ENCODE results near the gene SCCPDH.

The SCCPDH gene

DNA sequence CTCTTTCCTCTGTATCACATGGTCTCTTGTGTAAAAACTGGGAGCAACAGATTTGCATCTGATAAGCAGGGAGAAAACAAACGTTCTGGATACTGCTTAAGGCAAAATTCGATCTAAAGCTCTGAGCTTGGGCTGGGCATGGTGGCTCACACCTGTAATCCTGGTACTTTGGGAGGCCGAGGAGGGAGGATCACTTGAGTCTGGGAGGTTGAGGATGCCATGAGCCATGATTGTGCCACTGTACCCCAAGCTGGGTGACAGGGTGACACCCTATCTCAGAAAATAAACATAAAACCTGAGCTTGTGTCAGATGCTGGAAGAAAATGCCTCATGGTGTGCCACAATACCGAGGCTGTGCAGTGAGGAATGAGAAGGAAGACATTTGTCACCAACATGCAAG is 73.9 kb downstream of the SCCPDH start:
- H3K4me3 ChIP-seq (ENCODE audit: low read length) = no peak overlapping the region
- H3K79me2 ChIP-seq (ENCODE audit: low read length) = no peaks in the 10 kb centered on the region
- H4K20me1 ChIP-seq (ENCODE audit: insufficient read depth, low read length) = no peaks in the 10 kb centered on the region
- H3K4me1 ChIP-seq (ENCODE audit: low read length) = no peaks in the 10 kb centered on the region
- no peak overlapping the region for H2AFZ ChIP-seq (ENCODE audit: low read depth, low read length)
- H3K9ac ChIP-seq (ENCODE audit: low read length) = no peak overlapping the region
- H3K9me3 ChIP-seq (ENCODE audit: insufficient read depth, low read length) = no peaks in the 10 kb centered on the region
- no peaks in the 10 kb centered on the region for H3K36me3 ChIP-seq (replicated peaks; ENCODE audit: low read depth, low read length)
- H3K4me2 ChIP-seq (ENCODE audit: low read length) = no peak overlapping the region
- TF ChIP-seq, protein P1, sequence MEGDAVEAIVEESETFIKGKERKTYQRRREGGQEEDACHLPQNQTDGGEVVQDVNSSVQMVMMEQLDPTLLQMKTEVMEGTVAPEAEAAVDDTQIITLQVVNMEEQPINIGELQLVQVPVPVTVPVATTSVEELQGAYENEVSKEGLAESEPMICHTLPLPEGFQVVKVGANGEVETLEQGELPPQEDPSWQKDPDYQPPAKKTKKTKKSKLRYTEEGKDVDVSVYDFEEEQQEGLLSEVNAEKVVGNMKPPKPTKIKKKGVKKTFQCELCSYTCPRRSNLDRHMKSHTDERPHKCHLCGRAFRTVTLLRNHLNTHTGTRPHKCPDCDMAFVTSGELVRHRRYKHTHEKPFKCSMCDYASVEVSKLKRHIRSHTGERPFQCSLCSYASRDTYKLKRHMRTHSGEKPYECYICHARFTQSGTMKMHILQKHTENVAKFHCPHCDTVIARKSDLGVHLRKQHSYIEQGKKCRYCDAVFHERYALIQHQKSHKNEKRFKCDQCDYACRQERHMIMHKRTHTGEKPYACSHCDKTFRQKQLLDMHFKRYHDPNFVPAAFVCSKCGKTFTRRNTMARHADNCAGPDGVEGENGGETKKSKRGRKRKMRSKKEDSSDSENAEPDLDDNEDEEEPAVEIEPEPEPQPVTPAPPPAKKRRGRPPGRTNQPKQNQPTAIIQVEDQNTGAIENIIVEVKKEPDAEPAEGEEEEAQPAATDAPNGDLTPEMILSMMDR (IDR thresholded peaks at IDR 0.05; ENCODE audit: low read depth, low read length) = no peak
- no peak for TF ChIP-seq EZH2phosphoT487 (IDR thresholded peaks at IDR 0.05; ENCODE audit: low read depth)
- no peaks in the 10 kb centered on the region for H3K27me3 ChIP-seq (ENCODE audit: low read depth, low read length)
- no peak overlapping the region for H3K27ac ChIP-seq (ENCODE audit: low read length)

DNA sequence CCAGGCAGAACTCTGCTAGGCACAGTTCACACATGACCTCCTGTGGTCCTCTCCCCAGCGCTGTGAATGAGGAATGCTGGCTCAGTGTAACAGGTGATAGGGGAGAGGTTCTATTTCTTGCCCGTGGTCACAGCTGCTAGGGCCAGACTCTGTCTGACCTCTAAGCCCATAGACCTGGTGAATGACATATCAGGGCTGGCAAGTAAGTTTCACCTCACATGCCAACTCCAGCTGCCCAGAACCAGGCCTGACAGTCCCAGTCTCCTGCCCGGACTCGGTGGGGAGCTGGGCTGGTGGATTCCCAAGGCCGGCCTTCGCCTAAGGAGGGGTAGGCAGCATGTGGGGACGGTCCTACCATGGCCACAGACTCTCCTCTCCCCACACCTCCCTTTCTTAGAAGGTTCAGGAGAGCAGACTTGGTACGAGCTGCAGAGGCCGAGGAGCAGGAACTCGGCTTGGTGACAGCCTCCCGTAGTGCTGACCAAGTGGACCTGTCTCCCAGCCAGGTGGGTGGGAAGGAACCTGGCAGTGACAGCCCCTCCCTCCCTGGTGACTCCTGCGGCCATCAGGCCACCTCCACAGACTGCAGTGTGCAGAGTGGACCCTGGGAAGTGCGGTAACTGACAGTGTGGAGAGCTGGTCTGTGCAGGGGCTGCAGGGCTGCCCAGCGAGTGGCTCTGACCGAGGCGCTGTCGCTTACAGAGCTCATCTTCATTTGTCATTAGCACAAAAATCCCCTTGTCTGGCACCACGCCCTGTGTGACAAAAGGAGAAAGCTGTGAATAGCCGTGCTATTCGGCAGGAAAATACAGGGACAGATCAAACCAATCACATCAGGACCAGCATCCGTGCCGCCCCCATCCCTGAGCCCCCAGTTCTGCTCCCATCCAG is 74.6 kb downstream of the SCCPDH start:
- Histone ChIP-seq H3K27ac (ENCODE audit: low read length) (no peak overlapping the region), H3K79me2 (ENCODE audit: low read length) (no peaks in the 10 kb centered on the region), H3K36me3 (replicated peaks; ENCODE audit: low read depth, low read length) (no peaks in the 10 kb centered on the region), H3K9ac (ENCODE audit: low read length) (no peak overlapping the region), H3K9me3 (ENCODE audit: insufficient read depth, low read length) (0 out of 2 replicates have a peak, but pooled peaks cover 6% of the 10 kb centered on the region), H2AFZ (ENCODE audit: low read depth, low read length) (no peak overlapping the region), H3K4me1 (ENCODE audit: low read length) (no peaks in the 10 kb centered on the region), H4K20me1 (ENCODE audit: insufficient read depth, low read length) (no peaks in the 10 kb centered on the region), H3K27me3 (ENCODE audit: low read depth, low read length) (no peaks in the 10 kb centered on the region), H3K4me2 (ENCODE audit: low read length) (no peak overlapping the region), H3K4me3 (ENCODE audit: low read length) (no peak overlapping the region)
- no peak for TF ChIP-seq EZH2phosphoT487 (IDR thresholded peaks at IDR 0.05; ENCODE audit: low read depth)

DNA sequence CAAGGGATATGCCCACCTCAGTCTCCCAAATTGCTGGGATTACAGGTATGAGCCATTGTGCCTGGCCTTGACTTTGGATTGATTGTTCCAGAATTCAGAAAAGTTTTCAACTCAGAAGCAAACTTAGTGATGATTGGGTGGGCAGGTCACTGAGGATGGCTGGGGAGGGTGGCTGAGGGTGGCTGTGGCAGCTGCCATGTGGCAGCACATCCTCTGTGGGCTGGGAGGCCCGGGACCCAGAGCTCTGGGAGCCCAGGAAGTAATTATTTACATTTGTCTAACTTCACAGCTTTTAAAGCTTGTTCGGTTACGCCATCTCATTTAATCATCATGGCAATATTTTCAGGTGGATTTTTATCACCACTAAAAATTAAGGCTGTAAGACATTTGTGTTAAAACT is 76.1 kb downstream of the SCCPDH start:
- H3K36me3 ChIP-seq (replicated peaks; ENCODE audit: low read depth, low read length) = no peaks in the 10 kb centered on the region
- no peaks in the 10 kb centered on the region for H4K20me1 ChIP-seq (ENCODE audit: insufficient read depth, low read length)
- H3K27me3 ChIP-seq (ENCODE audit: low read depth, low read length) = no peaks in the 10 kb centered on the region
- no peak overlapping the region for H3K4me2 ChIP-seq (ENCODE audit: low read length)
- TF ChIP-seq, protein P1 (IDR thresholded peaks at IDR 0.05; ENCODE audit: low read depth, low read length) = no peak
- TF ChIP-seq EZH2phosphoT487 (IDR thresholded peaks at IDR 0.05; ENCODE audit: low read depth) = no peak
- H3K9me3 ChIP-seq (ENCODE audit: insufficient read depth, low read length) = 0 out of 2 replicates have a peak, but pooled peaks cover 6% of the 10 kb centered on the region
- no peak overlapping the region for H2AFZ ChIP-seq (ENCODE audit: low read depth, low read length)
- no peak overlapping the region for H3K27ac ChIP-seq (ENCODE audit: low read length)
- no peaks in the 10 kb centered on the region for H3K4me1 ChIP-seq (ENCODE audit: low read length)
- no peak overlapping the region for H3K4me3 ChIP-seq (ENCODE audit: low read length)
- H3K9ac ChIP-seq (ENCODE audit: low read length) = no peak overlapping the region
- no peaks in the 10 kb centered on the region for H3K79me2 ChIP-seq (ENCODE audit: low read length)

DNA sequence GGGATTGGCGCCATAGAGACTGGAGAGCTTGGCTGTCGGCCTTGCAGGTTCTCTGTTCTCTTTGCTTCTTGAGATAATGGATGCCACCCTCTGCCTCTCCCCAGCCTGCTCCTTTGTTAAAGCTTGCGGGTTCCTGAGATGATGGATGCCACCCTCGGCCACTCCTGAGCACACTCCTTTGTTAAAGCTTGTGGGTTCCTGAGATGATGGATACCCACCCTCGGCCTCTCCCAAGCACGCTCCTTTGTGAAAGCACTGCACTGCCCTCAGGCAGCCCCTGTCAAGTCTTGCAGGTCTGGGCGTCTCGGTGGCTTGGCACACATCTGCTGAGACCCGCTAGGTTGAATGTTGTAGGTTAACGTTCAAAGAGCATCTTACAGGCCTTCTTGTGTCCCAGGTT is 76.5 kb downstream of the SCCPDH start:
- Histone ChIP-seq H3K4me3 (ENCODE audit: low read length) (no peak overlapping the region), H4K20me1 (ENCODE audit: insufficient read depth, low read length) (no peaks in the 10 kb centered on the region), H3K9ac (ENCODE audit: low read length) (no peak overlapping the region), H3K36me3 (replicated peaks; ENCODE audit: low read depth, low read length) (no peaks in the 10 kb centered on the region), H3K4me2 (ENCODE audit: low read length) (no peak overlapping the region), H2AFZ (ENCODE audit: low read depth, low read length) (no peak overlapping the region), H3K27ac (ENCODE audit: low read length) (no peak overlapping the region), H3K9me3 (ENCODE audit: insufficient read depth, low read length) (0 out of 2 replicates have a peak, but pooled peaks cover 6% of the 10 kb centered on the region), H3K79me2 (ENCODE audit: low read length) (no peaks in the 10 kb centered on the region), H3K4me1 (ENCODE audit: low read length) (no peaks in the 10 kb centered on the region), H3K27me3 (ENCODE audit: low read depth, low read length) (no peaks in the 10 kb centered on the region)
- TF ChIP-seq, protein P1 (IDR thresholded peaks at IDR 0.05; ENCODE audit: low read depth, low read length) = no peak
- TF ChIP-seq EZH2phosphoT487 (IDR thresholded peaks at IDR 0.05; ENCODE audit: low read depth) = no peak
